HG03196 (cell line): ENCODE data around the gene RUNX1.
"Not testable (repeated sequence)": the region's sequence is repeated elsewhere in the genome, so short reads cannot be mapped to it uniquely, and the experiment has no call there.

ENCODE experiments used
- ATAC-seq: cut with Tn5 transposase; IDR thresholded peaks from one replicate; pipeline ENCODE4 v1.9.1; 2021; ENCODE audit not compliant: unreplicated experiment

RUNX1 gene

DNA sequence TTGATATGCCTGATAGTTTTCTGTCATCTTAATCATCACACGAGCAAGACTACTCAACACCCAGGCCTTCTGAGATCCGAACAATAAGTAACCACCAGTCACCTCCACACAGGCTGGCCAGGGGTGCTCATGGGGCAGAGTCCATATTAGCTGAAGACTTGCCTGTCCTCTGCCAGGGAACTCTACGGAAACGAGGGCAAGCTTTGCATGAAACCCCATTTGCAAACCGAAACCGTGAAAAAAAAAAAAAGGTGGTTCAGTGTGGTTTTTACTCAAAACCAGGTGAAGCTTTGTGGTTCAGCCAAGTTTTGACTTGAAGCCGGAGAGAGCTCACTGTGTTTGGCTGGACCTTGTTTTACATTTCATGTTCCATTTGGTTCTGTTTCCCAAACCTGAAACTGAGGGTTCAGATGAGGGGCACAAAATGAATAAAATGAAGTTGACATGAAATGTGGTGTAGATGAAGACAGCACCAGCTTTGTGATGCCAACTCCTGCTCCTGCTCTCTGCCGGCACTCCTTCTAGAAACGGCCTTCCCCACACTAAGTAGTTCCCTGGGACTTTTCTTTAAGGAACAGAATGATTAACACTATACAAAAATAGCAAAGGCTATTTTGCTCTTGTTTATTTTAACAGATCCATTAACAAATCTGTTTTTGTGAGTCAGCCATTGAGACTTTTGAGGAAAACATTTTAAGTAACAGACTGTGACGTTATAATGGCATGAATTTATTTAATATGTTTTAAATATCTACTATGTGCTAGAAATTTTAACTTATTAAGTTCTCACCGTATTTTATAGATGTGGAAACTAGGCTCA, 74.7 kb downstream of the RUNX1 start:
- peak; percentile 91 for ATAC-seq

DNA sequence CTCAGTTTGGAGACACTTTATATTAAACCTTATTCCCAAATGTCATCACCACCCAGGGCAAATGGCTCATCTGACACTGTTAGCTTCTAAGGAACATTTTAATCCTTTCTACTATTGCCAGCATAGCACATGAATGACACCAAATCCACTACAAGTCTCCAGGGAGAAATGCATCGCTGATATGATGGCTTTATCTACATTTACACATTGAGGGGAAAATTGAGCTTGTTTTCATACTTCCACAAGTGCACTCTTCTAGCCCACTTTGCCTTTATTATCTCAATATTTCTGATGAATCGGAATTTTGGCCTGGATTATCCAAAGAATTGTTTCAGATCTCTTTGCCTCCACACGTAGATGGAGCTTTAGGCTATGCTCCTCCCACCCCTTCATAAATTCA, 75.4 kb downstream of the RUNX1 start:
- no peak for ATAC-seq

DNA sequence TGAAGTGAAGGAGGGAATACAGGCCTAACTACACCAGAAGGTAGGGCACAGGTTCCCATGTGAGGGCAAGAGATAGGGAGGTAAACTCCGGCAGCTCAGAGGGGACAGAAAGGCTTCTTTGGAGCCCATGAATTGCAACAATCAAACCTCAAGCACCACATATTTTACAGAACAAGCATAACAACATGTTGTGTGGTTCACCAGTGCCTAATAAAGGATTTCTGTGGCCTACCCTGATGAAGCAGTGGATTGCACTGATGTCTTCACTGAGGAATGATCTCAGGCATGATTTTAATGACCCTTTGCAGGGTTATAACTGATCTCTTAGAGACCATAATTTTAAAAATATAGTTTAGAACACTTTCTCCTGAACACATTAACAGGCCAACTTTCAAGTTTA, 77.4 kb downstream of the RUNX1 start:
- ATAC-seq: no peak

DNA sequence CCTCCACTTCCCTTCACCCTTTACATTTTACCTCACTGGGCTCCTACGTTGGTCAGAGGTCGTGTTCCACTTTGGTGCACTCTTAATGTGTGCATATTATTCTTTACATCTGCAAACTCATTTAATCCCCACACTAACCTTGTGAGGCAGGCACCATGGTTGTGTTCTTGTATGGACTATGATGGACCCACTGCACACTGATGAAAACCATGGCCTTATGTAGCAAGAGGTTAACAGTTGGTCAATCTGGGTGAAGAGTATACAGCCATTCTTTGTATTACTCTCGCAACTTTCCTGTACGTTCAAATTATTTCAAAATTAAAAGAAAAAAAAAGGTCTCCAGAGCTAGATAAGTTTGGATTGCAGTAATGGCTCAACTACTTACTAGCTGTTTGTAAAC, 78.5 kb downstream of the RUNX1 start:
- ATAC-seq: no peak

DNA sequence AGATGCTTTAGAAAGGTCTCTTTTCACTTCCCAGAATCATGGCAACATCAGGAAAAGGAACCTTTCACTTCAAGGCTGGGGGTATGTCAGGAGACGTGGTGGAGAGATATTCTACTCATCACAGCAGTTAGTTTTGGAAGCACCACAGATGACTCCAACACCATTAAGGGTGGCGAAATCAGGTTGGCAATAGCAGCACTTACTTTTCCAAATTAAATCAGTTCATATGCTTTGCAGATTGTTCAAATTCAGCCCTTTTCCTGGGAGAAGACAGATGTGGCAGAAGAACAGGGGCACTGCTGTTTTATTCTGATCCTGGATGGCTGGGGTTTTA, 79.0 kb downstream of the RUNX1 start:
- ATAC-seq: no peak

DNA sequence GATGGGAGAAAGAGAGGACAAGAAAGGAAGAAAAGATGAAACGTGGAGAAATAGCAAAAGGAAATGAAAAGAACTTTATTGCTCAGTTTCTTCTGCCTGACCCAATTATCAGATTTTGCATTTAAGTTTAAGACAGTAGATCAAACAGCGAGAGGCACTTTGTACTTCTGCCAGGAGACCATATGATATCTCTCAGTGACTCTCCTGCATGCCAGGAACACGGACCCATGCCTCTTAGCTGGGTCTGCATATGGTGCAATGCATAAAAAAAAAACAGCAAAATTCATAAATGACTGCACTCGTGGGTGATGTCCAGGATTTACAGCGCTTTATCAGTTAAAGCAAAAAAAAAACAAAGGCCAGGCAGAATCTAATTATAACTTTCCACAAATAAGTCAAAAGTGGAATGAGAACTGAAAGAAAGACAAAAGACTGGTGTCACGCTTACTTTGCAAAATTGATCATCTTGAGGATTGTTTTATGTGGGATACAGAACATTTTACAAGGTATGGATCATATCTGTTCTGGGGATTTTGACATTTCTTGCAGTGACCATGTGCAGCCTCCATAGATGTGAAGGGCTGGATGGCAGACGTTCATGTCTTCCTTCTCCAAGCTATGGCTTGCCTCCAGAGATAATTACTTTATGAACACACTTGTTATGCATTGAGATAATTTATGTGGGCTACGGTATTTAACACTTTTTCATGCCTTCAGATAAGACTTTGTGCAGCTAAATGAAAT, 79.5 kb downstream of the RUNX1 start:
- ATAC-seq: no peak

DNA sequence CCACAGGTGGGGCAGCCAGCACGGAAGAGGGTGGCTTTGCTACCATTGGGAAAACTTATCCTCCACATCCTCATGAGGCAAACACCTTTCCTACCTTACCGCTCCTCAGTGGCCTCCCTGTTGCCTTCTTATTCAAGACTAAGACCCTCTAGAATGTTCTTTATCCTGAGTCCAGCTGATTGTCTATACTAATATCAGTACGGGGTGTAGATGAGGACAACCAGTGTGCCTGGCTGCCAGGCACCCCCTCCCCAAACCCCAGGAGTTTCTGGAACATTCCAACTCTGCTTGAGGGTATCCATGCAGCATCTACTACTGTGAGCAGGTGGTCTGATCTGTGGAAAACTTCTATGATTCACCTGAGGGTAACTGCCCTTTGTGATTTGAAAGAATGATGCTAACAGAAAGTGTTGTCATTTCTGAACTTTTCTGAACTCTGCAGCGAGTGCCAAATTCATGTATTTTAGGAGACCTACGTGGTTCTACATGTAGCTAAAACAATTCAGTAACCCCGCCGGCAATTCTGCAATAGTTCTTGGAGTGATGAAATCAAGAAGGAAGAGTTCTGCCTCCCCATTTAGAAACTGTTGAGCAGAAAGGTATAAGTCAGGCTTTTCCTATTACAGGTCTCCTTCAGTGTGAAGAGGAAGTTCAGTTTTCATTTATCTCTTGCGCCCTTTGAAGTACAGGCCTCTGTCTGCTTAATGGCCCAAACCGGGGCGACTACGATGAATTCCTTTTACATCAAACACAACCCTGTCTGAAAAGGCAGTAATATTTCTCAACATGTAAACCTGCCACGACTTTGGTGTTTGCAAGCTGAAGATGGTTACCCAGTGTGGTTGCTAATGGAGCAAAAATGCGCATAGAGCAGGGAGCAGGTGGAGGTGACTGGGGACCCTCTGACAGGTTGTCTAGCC, 80.4 kb downstream of the RUNX1 start:
- no peak for ATAC-seq

DNA sequence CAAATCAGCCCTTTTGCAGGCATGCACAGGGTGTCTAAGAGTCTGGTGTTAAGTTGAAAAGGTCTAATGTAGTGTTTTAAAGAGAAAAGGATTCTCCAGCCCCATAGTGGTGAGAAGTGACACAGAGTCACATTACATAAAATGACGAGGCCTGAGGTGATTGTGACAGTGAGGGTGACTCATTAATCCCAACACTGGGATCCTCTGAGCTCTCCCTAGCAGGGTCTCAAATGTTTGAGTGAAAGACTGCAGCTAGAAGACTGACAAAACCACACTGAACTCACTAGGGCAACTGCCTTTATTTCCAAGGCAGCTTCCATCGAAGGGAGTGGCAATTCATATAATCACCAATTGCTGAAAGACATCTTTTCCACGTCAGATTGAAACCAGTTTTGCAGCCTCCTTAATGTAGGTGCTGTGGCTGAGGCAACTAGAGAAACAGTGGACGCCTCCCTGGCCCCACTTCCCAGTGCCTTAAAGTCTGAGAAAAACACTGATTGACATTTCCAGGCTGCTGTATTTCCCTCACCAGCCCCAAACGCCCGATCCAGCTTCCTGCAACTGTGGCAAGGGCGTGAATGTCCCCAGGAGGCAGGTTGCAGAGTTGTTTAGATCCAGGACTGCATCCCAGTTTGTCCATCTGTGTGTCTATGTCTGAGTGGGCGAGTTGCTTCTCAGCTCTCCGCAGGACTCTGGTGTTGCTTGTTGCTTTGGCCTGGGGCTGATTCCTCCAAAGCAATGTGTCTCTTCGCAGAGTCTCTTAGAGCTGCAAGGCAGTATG, 81.4 kb downstream of the RUNX1 start:
- ATAC-seq: no peak

DNA sequence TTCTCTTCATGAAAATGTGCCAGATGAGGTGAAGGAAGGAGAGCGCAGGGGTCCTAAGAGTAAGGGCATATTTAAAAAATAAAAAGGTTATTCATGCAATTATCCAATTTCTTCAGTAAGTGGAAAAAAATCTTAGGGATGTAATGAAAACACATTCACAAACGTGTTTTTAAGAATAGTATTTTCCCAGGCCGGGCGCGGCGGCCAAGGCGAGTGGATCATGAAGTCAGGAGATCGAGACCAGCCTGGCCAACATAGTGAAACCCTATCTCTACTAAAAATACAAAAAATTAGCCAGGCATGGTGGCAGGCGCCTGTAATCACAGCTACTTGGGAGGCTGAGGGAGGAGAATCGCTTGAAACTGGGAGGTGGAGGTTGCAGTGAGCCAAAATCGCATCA, 82.2 kb downstream of the RUNX1 start:
- not testable (repeated sequence) for ATAC-seq

DNA sequence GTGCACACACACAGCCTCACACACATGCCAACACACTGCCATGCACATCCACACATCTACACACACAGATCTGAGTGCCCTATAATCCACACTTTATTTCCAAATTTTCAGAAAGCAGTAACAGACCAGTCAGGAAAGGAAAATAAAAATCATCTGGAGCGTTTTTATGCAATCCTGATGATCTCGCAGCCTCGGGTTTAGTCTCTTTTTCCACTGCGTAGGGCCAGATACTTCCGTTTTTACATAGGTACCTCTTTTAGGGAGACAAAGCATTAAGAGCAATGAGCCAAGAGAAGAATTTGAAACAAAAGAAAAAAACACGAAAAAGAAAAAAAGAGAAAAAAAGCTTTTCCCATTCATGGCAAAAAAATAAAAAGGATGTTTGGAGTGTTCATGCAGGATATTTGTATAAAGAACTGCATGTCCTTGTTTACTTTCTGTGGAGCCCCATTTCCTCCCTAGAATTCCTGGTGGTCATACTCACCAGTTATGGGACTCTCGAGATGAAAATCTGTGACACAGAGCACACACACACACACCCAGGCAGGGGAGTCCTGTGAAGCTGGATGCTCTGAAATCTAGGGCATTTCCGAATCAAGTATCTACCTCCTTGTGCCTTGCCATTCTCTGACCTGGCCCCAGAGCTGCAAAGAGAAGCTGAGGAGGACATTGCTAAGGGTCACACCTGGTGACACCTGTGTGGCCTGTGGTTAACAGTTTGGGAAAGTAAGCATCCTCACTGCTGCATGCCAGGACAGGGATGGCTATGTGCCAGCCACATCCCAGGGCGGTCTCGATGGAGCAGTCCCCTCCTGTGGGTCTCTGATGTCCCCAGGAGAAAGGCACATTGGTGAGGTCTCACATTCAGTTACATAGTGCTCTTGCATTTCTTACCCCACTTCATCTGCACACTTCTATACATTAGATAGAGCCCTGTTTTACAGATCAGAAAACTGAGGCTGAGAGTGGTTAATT, 83.6 kb downstream of the RUNX1 start:
- no peak for ATAC-seq

DNA sequence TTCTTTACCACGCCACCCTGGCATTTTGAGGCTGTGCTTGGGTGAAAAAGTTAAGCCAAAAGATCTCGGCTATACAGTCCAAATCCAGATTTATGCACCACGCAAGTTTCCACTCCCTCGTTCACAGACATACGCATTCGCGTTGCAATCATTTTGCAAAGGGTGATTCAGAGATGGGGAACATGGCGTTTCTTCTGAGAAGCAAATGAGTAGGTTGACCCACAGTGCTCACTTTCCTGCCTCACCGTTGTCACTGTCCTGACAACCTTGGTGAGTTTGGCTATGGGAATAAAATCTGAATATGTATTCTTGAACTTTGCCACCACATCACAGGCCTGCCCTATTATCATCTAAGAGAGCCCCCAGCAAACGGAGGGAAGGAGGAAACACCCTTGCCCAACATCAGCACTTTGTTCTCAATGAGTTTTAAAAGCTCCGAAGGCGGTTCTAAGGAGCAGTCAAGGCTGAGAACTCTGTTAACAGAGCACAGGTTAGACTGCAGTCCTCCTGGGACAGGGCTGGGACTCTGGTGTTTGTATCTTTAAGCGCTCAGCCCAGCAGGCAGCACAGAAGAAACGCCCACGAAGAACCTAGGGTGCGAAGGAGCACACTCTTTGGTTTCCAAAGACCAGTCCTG, 86.4 kb downstream of the RUNX1 start:
- no peak for ATAC-seq

DNA sequence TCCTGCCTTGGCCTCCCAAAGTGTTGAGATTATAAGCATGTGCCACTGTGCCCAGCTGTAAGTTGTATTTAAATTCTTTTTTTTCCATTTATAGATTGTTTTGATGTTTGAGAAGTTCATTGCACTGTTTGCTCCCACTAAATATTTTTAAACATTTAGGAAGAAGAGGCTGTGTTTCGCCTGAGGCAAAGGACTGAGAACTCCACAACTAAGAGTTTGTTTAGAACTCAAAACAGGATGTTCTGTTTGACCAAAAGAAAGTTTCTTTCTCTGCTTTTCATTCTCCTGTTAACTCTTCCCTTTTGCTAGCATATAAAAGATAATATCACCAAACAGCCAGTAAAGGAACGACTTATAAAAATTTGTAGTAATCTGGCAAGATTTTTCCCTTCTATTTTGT, 87.0 kb downstream of the RUNX1 start:
- no peak for ATAC-seq

DNA sequence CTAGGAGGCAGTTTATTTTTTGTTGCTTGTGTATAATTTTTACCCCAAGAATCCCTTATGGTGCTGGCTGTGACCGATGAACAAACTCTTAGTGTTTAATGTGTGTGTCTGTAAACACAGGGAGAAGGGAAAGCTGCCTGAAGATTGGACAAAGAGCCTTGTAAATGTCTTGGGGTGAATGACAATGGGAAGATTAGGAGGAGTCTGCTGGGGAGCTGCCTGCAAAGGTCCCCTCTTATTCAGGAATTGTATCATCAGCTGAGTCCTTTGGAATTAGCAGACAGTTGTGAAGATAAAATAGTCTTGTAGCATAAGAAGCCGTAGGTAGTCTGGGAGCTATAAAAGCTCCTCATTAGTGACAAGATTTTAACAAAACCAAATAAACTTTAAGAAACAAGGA, 88.4 kb downstream of the RUNX1 start:
- no peak for ATAC-seq

DNA sequence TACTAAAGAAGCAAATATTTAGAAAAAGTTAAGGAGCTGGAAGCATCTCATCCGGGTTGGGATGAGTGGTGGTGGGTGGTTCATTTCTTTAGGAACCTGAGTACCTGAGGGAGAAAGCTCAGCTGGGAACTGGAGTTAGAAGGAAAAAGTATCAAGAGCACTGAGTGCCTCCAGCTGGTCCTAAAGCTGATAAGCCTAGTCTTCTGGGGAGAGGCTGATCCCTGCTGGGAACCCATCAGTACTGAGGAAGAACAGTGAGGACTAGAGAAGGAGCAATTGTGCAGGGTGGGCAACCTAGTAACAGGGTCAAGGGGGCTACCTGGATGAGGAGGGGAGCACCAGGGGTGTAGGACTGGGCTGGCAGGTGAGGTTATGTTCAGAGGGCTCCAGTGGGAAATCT, 89.5 kb downstream of the RUNX1 start:
- no peak for ATAC-seq

DNA sequence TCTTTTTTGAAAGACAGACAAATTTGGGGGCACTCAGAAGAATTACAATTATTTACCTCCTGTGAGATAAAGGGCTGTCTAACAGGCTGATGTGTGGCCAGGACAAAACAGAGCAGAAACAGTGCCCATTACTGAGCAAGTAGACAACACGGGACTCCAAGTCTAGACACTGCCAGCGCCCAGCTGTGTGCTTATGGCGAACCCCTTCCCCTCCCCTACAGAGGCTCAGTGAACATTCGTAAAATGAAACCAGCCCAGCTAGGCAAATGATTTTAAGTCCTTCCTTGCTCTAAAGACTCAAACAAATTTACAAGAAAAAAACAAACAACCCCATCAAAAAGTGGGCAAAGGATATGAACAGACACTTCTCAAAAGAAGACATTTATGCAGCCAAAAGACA, 91.1 kb downstream of the RUNX1 start:
- no peak for ATAC-seq

DNA sequence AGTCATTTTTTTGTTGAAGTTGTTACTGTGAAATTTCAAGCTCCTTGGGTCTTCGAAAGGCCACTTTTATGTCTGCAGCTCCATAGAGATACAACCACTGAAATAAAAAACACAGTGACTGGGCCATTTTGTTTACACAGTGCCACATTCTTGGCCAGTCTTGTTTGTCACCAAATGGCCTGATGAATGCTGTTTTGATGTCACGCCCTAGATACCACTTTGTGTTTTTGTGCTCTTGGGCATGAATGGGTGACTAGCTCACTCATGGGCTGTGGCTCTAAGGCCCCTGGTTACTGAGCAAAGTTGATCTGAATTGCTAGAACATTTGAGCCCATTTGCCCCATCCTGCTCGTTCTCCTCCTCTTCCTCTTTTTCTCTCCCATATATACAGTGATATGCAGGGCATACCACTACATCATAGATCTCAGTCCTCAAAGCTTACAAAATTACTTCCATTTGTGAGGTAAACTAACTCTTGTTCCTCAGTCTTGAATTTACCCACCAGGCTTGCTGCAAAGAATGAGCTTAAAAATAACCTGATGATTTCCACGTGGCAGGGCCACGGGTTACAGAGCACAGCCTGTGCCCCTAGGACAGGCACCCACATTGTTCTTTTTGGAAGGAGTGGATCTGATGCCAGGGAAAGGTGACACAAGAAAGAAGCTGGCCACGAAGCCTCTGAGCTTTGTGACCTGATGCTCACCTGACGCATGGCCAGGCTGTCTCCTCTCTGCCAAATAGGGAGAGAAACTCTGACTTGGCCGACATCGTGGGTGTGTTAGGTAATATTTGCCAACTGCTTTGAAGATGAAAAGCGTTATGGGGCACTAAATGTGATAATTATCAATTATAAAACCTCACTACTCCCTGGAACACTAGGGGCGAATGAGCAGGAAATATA, 92.4 kb downstream of the RUNX1 start:
- no peak for ATAC-seq

DNA sequence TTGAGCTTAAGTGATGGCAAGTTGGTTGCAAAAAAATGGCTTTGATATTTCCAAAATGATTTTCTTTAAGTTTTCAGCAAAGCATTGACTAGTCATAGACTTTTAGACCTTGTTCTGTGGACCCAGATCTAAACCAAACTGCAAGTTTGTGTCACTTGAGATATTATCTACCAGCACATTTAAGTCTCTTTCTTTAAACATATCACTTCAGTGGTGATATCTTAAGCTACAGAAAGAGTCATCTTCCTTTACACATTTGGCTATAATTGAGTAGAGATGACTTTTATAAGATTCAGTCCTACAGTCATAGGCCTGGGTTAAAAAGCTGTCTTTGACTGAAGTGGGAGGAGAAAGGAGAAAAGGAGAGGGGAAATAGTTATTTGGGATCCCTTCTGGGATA, 95.2 kb downstream of the RUNX1 start:
- no peak for ATAC-seq

DNA sequence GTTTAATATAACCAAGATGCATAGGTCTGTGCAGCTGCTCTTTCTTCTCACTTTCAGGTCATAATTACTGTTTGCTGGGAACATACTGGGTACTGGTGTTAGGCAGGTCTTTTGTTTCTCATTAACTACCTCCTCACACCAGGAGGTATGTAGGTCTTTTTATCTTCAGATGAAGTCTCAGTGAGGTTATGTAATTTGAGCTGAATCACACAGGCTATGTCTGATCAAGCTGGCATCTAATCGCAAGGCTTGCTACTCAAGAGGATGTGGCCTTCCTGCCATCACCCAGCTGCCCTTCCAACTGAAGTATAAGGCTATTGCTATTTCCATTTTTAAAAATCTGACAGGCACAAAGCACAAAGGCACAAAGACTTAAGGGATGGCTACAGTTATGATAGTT, 96.4 kb downstream of the RUNX1 start:
- ATAC-seq: no peak
